Fibroblast of skin of left quadriceps (primary cell): ENCODE data around the gene PCGF3.
A peak's percentile ranks its signal among the peaks of the same experiment; 100 is the strongest.

ENCODE experiments used
- DNase-seq, 2 experiments: peaks; one replicate each; pipeline ENCODE4 v3.0.0-alpha.2; 2013; ENCODE audit warnings: low read depth in 2 of 2

Gene PCGF3

GRCh38 chr4:781493-782216 is 76.0 kb downstream of the PCGF3 start:
- DNase-seq, result peak; percentile 99

- no peak for DNase-seq
Measured at GRCh38 chr4:784401-785331, 79.0 kb downstream of the PCGF3 start.

GRCh38 chr4:785332-786073 is 79.9 kb downstream of the PCGF3 start:
- no peak for DNase-seq

GRCh38 chr4:786074-786741 is 80.6 kb downstream of the PCGF3 start:
- DNase-seq, result no peak

- no peak for DNase-seq
Measured at GRCh38 chr4:786861-787300, 81.2 kb downstream of the PCGF3 start.

- no peak for DNase-seq
Measured at GRCh38 chr4:787561-787981, 81.9 kb downstream of the PCGF3 start.

GRCh38 chr4:788006-788635 is 82.5 kb downstream of the PCGF3 start:
- no peak for DNase-seq

GRCh38 chr4:788636-789297 is 83.1 kb downstream of the PCGF3 start:
- no peak for DNase-seq

- DNase-seq, result no peak
Measured at GRCh38 chr4:789571-790465, 84.2 kb downstream of the PCGF3 start.

GRCh38 chr4:790466-790820 is 84.8 kb downstream of the PCGF3 start:
- DNase-seq, result no peak

GRCh38 chr4:791252-791897 is 85.7 kb downstream of the PCGF3 start:
- DNase-seq, result no peak

- DNase-seq, result no peak
Measured at GRCh38 chr4:791898-792625, 86.4 kb downstream of the PCGF3 start.

GRCh38 chr4:792626-793092 is 87.0 kb downstream of the PCGF3 start:
- DNase-seq, result no peak

GRCh38 chr4:793093-793861 is 87.6 kb downstream of the PCGF3 start:
- DNase-seq, result no peak

- DNase-seq, result no peak
Measured at GRCh38 chr4:793941-794621, 88.4 kb downstream of the PCGF3 start.

GRCh38 chr4:794900-795725 is 89.5 kb downstream of the PCGF3 start:
- DNase-seq, result no peak
